GM18519 (cell line): ENCODE measurements around the gene KLHDC9.
"Not testable (repeated sequence)": the region's sequence is repeated elsewhere in the genome, so short reads cannot be mapped to it uniquely, and the experiment has no call there.

Experiments used
- ATAC-seq: cut with Tn5 transposase; IDR thresholded peaks from one replicate; pipeline ENCODE4 v1.9.1; 2021; ENCODE audit warnings: mild to moderate bottlenecking, moderate library complexity; ENCODE audit not compliant: unreplicated experiment, low FRiP score

KLHDC9 gene

GRCh38 chr1:161092621-161093028 is 5.5 kb upstream of the KLHDC9 start:
- ATAC-seq: no peak

GRCh38 chr1:161094481-161094880 is 3.7 kb upstream of the KLHDC9 start:
- ATAC-seq: no peak

GRCh38 chr1:161095230-161095629 is 2.9 kb upstream of the KLHDC9 start:
- no peak for ATAC-seq

GRCh38 chr1:161096015-161096414 is 2.1 kb upstream of the KLHDC9 start:
- no peak for ATAC-seq

GRCh38 chr1:161096530-161096929 is 1.6 kb upstream of the KLHDC9 start:
- ATAC-seq: no peak

- no peak for ATAC-seq
Observed at GRCh38 chr1:161099090-161099802, 1.1 kb downstream of the KLHDC9 start.

- no peak for ATAC-seq
Observed at GRCh38 chr1:161100556-161100955, 2.4 kb downstream of the KLHDC9 start.

- ATAC-seq: no peak
Observed at GRCh38 chr1:161106431-161106830, 8.3 kb downstream of the KLHDC9 start.

GRCh38 chr1:161111117-161111516 is 13.0 kb downstream of the KLHDC9 start:
- ATAC-seq: no peak

GRCh38 chr1:161111527-161111926 is 13.4 kb downstream of the KLHDC9 start:
- ATAC-seq: no peak

GRCh38 chr1:161113915-161114314 is 15.8 kb downstream of the KLHDC9 start:
- ATAC-seq: no peak

GRCh38 chr1:161114556-161114955 is 16.4 kb downstream of the KLHDC9 start:
- ATAC-seq: no peak

GRCh38 chr1:161115132-161115711 is 17.1 kb downstream of the KLHDC9 start:
- ATAC-seq: no peak

GRCh38 chr1:161115961-161116360 is 17.8 kb downstream of the KLHDC9 start:
- ATAC-seq: not testable (repeated sequence)

GRCh38 chr1:161117759-161118581 is 19.8 kb downstream of the KLHDC9 start, which contains the start of the genes NIT1 and PFDN2:
TSS of gene NIT1 (plus strand) at chr1:161118105. CDS start at chr1:161118177, 72 bp downstream.
TSS of gene PFDN2 (minus strand) at chr1:161118037. CDS start at chr1:161118026, 11 bp downstream.
- peak; percentile 46 for ATAC-seq

GRCh38 chr1:161119092-161119903 is 21.1 kb downstream of the KLHDC9 start:
- ATAC-seq: no peak

- ATAC-seq: no peak
Observed at GRCh38 chr1:161121042-161121650, 23.0 kb downstream of the KLHDC9 start.

- ATAC-seq: no peak
Observed at GRCh38 chr1:161121834-161122233, 23.7 kb downstream of the KLHDC9 start.

GRCh38 chr1:161122967-161123366 is 24.8 kb downstream of the KLHDC9 start:
- ATAC-seq: no peak

- ATAC-seq: no peak
Observed at GRCh38 chr1:161127649-161128048, 29.5 kb downstream of the KLHDC9 start.
